ENCODE results near the gene DLGAP4. TPM values are rescaled to one million over a fixed set of nuclear protein-coding genes. Genes with fewer than 3 reads are reported as not detected.
A peak's percentile ranks its signal among the peaks of the same experiment; 100 is the strongest.

Gene DLGAP4
- total and polyA plus RNA-seq, 9 of the 15 experiments (the other 6 are each of a cell fraction or from before 2014, with no cell fraction given): 0.31 to 34.1 (median 4.5) TPM

DNA sequence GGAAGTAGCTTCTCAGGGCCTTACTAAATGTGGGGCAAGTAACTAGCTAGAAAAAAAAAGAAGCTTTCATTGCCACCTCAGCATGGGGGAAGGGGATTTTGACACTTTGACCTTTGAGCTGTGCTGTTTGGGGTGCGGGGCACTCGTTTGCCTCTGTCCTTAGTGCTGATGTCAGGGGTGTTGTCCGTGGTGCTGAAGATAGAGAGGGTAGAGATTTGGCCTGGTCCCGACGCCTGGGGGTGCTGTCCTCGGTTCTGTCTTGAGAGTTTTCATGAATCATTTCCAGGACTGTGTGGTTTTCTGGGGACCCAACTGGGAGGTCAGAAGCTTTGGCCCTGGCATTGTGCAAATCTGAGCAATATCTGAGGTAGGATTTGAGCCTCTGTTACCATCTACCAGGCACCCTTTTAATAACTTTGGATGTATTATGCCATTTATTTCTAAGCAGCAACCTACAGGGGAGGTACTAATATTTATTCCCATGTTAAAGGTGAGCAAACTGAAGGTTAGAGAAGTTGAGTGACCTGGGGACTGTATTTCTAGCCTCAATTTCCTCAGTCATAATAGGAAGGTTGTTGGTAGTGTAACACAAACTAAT is 78.0 kb downstream of the DLGAP4 start (continued):
- TF ChIP-seq CEBPZ (IDR thresholded peaks at IDR 0.05; ENCODE audit: borderline replicate concordance, low read depth, low read length) (no peak), HCFC1 (IDR thresholded peaks at IDR 0.05; ENCODE audit: low read depth, low read length) (peak; percentile 55), ZNF41 (CRISPR knock-in tag; conservative IDR thresholded peaks at IDR 0.05) (peak; percentile 51; the same call in 1 of the 2 replicates), OTX1 (CRISPR knock-in tag; IDR thresholded peaks at IDR 0.05) (no peak), MAFF (IDR thresholded peaks at IDR 0.05; ENCODE audit: low read length) (no peak), RAD51 (IDR thresholded peaks at IDR 0.05; ENCODE audit: borderline replicate concordance, low read depth) (no peak), ZNF212 (CRISPR knock-in tag; IDR thresholded peaks at IDR 0.05) (no peak), KDM5B (IDR thresholded peaks at IDR 0.05; ENCODE audit: insufficient replicate concordance, low read depth, low read length) (no peak), SP1 (CRISPR knock-in tag; IDR thresholded peaks at IDR 0.05) (peak; percentile 62), PYGO2 (tag; IDR thresholded peaks at IDR 0.05) (0 out of 2 replicates have a peak, but pooled peaks have one; percentile 36), FOXP1 (CRISPR knock-in tag; IDR thresholded peaks at IDR 0.05) (peak; percentile 99), SIRT6 (IDR thresholded peaks at IDR 0.05; ENCODE audit: low read depth, low read length) (no peak), CBFB (CRISPR knock-in tag; IDR thresholded peaks at IDR 0.05) (peak; percentile 80; the same call in 1 of the 2 replicates), ZKSCAN8 (CRISPR knock-in tag; IDR thresholded peaks at IDR 0.05) (peak; percentile 70; the same call in 1 of the 2 replicates), PHF20 (IDR thresholded peaks at IDR 0.05; ENCODE audit: partially characterized antibody) (no peak), SRF (CRISPR knock-in tag; IDR thresholded peaks at IDR 0.05) (peak in 1 of 2 experiments; percentile 96; a peak in 2 of 4 replicates), FOSL1 (tag; conservative IDR thresholded peaks at IDR 0.05) (no peak), GATA2 (CRISPR knock-in tag; IDR thresholded peaks at IDR 0.05) (peak; percentile 74; the same call in 1 of the 2 replicates), ARID2 (IDR thresholded peaks at IDR 0.05) (no peak), MXI1 (IDR thresholded peaks at IDR 0.05; ENCODE audit: low read depth, low read length) (no peak)
- TF ChIP-seq, protein P1, sequence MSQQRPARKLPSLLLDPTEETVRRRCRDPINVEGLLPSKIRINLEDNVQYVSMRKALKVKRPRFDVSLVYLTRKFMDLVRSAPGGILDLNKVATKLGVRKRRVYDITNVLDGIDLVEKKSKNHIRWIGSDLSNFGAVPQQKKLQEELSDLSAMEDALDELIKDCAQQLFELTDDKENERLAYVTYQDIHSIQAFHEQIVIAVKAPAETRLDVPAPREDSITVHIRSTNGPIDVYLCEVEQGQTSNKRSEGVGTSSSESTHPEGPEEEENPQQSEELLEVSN (IDR thresholded peaks at IDR 0.05; ENCODE audit: borderline replicate concordance in 1 of 2, extremely low read depth in 1 of 2, insufficient read depth in 1 of 2, insufficient read length in 1 of 2, low read depth in 1 of 2, low read length in 1 of 2, poor library complexity in 1 of 2, severe bottlenecking in 1 of 2): no peak

Data from K562 (cell line).